Neural progenitor cell (in vitro differentiated cells): ENCODE results near the gene RBBP7.

ENCODE experiments used
- EZH2 ChIP-seq: fragments of 200-600 bp; sonication (generic); IDR thresholded peaks from 2 replicates; pipeline ENCODE4 v1.6.1; 2017; ENCODE audit warnings: antibody characterized with exemption, mild to moderate bottlenecking, moderate library complexity
- TF ChIP-seq, protein P1 (sequence below): fragments of 200-600 bp; sonication (generic); IDR thresholded peaks from 2 replicates; pipeline ENCODE4 v1.5.1; 2017; ENCODE audit warnings: antibody characterized with exemption, mild to moderate bottlenecking

DNA sequence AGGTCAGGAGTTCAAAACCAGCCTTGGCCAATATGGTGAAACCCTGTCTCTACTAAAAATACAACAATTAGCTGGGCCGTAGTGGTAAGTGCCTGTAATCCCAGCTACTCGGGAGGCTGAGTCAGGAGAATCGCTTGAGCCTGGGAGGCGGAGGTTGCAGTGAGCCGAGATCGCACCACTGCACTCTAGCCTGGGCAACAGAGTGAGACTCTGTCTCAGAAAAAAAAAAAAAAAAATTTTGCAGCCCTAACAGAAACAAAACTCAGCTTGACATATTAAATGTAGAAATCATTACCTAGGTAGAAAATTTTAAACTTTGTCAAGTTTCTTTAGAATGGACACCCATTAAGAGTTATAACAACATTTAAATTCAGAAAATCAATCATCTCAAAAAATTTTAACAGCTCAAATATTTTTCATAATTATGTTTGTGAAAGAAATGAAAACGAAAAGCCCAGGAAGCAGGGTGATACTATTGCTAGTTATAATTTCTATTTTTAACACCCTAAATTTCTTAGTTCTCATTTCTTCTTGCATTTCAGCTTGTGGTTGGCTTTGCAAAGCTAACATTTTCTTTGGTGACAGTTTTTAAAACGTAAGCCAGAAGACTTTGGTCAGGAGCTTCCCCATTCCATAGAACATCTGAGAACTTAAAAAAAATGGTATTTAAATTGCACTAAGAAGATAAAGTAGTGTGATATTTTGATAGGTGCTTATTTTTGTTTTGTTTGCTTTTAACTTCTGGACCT, 33.3 kb upstream of the RBBP7 start:
- TF ChIP-seq, protein P1, sequence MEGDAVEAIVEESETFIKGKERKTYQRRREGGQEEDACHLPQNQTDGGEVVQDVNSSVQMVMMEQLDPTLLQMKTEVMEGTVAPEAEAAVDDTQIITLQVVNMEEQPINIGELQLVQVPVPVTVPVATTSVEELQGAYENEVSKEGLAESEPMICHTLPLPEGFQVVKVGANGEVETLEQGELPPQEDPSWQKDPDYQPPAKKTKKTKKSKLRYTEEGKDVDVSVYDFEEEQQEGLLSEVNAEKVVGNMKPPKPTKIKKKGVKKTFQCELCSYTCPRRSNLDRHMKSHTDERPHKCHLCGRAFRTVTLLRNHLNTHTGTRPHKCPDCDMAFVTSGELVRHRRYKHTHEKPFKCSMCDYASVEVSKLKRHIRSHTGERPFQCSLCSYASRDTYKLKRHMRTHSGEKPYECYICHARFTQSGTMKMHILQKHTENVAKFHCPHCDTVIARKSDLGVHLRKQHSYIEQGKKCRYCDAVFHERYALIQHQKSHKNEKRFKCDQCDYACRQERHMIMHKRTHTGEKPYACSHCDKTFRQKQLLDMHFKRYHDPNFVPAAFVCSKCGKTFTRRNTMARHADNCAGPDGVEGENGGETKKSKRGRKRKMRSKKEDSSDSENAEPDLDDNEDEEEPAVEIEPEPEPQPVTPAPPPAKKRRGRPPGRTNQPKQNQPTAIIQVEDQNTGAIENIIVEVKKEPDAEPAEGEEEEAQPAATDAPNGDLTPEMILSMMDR = no peak
- TF ChIP-seq EZH2 = no peak
